Osteocyte (in vitro differentiated cells): ENCODE data around the gene PPP2R2D. TPM values are rescaled to one million over a fixed set of nuclear protein-coding genes. Genes with fewer than 3 reads are reported as not detected.

ENCODE experiments used
- DNase-seq: peaks from one replicate; pipeline ENCODE4 v3.0.0; 2021; ENCODE audit warnings: mixed read lengths; ENCODE audit not compliant: unreplicated experiment; ENCODE audit errors: extremely low spot score
- H3K27ac Mint-ChIP-seq: one replicate; pipeline ENCODE4 v1.8.0; 2021; ENCODE audit warnings: mild to moderate bottlenecking, mixed read lengths; ENCODE audit not compliant: unreplicated experiment
- H3K27me3 Mint-ChIP-seq: one replicate; pipeline ENCODE4 v1.8.0; 2021; ENCODE audit warnings: mixed read lengths; ENCODE audit not compliant: unreplicated experiment
- H3K36me3 Mint-ChIP-seq: one replicate; pipeline ENCODE4 v1.8.0; 2021; ENCODE audit warnings: mixed read lengths; ENCODE audit not compliant: unreplicated experiment
- H3K4me1 Mint-ChIP-seq: one replicate; pipeline ENCODE4 v1.8.0; 2021; ENCODE audit warnings: mixed read lengths; ENCODE audit not compliant: unreplicated experiment
- H3K4me3 Mint-ChIP-seq: one replicate; pipeline ENCODE4 v1.8.0; 2021; ENCODE audit warnings: mild to moderate bottlenecking, moderate library complexity, mixed read lengths; ENCODE audit not compliant: unreplicated experiment
- H3K9me3 Mint-ChIP-seq: one replicate; pipeline ENCODE4 v1.8.0; 2021; ENCODE audit warnings: mixed read lengths; ENCODE audit not compliant: unreplicated experiment
- total RNA-seq: library from RNA; stranded (reverse); gene quantifications from 2 replicates; pipeline ENCODE4 v1.2.1, GENCODE V29; 2021
- TF ChIP-seq, protein P1 (sequence below): fragments of 200-600 bp; sonication (generic); IDR thresholded peaks from 2 replicates; pipeline ENCODE4 v1.5.0; 2021; ENCODE audit warnings: antibody characterized with exemption, mild to moderate bottlenecking, moderate library complexity

The PPP2R2D gene
- total RNA-seq, 1 donor from 2014 or later = 28.9 TPM

DNA sequence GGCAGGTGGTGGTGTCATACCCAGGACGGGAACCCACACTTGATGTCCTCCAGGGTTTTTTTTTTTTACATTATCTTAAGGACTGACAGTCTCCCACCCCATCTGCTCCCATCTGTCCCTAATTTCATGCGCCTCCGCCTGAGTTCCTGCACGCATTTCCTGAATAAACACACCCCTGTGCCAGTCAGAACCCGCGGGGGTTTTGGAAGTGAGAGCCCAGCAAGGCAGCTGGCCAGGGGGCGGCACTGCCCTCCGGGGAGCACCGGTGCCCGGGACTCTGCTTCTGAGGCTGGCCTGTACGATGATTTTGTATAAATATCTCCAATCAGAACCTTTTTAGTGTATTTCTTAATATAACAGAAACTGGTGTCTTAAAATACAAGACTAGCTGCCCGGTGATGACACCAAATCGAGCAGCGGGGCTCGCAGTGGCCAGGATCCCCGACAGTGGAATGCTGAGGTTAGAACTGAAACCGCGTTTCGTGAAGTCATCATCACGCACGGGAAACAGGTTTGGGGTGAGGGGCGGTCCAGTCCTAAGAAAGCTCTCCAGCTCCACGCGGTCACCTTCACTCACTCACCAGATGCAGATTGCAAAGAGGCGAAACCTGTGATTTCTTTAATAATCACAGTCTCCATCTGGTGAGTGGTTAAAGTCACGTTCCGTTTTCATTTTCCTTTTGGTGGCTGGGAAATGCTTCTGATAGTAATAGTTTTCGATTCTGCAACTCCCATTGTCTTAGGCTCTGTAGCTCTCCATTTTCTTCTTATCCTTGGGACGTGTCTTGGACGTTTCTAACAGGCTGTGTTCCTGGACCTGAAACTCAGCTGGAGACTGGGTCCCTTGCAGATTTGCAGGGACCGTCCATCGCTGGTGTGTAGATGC lies 61.2 kb downstream of the PPP2R2D start:
- Mint-ChIP-seq H3K9me3 (no peaks in the 10 kb centered on the region), H3K4me3 (no peak overlapping the region), H3K27me3 (no peaks in the 10 kb centered on the region), H3K27ac (no peak overlapping the region), H3K36me3 (peaks cover 21% of the 10 kb centered on the region), H3K4me1 (no peaks in the 10 kb centered on the region)
- TF ChIP-seq, protein P1, sequence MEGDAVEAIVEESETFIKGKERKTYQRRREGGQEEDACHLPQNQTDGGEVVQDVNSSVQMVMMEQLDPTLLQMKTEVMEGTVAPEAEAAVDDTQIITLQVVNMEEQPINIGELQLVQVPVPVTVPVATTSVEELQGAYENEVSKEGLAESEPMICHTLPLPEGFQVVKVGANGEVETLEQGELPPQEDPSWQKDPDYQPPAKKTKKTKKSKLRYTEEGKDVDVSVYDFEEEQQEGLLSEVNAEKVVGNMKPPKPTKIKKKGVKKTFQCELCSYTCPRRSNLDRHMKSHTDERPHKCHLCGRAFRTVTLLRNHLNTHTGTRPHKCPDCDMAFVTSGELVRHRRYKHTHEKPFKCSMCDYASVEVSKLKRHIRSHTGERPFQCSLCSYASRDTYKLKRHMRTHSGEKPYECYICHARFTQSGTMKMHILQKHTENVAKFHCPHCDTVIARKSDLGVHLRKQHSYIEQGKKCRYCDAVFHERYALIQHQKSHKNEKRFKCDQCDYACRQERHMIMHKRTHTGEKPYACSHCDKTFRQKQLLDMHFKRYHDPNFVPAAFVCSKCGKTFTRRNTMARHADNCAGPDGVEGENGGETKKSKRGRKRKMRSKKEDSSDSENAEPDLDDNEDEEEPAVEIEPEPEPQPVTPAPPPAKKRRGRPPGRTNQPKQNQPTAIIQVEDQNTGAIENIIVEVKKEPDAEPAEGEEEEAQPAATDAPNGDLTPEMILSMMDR = no peak
- no peak for DNase-seq

DNA sequence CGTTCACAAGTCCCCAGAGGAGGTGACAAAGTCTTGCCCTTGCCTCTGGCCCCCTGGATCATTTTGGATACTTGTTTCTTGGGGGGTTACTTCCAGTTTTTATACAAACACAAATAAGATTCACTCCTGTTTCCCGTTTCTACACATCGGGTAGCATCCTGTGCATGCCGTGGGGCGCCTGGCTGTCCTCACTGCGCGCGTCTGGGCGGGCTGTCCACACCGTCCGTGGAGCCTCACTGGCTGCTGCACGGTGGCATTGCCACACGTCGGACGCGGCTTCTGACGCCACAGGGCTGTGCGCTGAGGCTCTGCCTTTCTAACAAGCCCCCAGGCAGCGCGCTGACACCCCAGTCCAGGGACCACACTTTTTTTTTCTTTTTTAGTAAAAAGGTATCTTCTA lies 62.5 kb downstream of the PPP2R2D start:
- H3K4me3 Mint-ChIP-seq = no peak overlapping the region
- H3K27ac Mint-ChIP-seq = no peak overlapping the region
- H3K9me3 Mint-ChIP-seq = no peaks in the 10 kb centered on the region
- H3K27me3 Mint-ChIP-seq = no peaks in the 10 kb centered on the region
- H3K36me3 Mint-ChIP-seq = peaks cover 18% of the 10 kb centered on the region
- TF ChIP-seq, protein P1 = no peak
- H3K4me1 Mint-ChIP-seq = no peaks in the 10 kb centered on the region
- DNase-seq = no peak

DNA sequence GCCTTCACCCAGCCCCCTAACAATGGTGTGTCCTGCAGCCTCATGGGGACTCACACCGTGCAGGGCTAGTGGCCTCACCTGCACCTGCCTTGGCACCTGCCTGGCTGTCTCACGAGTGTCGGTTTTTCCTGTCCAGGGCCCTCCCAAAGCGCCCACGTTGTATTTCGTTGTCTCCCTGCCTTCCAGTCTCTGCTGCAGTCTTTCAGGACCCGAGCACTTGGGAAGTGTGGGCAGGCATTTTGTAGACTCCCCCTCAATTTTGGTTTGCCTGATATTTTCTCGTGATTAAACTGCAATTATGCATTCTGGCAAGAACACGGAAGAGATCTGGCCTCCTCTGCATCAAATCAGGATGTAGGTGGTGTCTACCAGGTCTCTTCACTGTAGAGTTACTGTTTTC lies 63.0 kb downstream of the PPP2R2D start:
- DNase-seq = no peak
- Mint-ChIP-seq H3K27ac (no peak overlapping the region), H3K27me3 (no peaks in the 10 kb centered on the region), H3K4me3 (no peak overlapping the region), H3K9me3 (no peaks in the 10 kb centered on the region), H3K36me3 (peaks cover 22% of the 10 kb centered on the region), H3K4me1 (no peaks in the 10 kb centered on the region)
- TF ChIP-seq, protein P1 = no peak

DNA sequence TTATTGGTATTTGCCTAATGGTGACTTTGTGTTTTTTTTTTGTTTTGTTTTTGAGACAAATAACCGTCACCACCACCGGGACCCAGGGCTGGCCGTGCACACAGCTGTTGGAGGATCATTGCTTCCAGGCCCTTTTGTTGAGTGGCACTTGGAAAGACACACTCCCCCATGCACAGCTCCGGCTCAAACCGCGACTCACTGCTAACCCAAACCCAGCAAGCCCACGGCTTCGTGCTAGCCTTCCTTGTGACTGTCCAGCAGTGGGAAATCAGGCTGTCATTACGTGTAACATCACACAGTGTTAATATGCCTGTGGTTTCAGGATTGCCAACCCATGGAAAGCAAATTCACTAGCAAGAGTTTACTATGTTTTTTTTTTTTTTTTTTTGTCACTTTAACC lies 63.5 kb downstream of the PPP2R2D start:
- DNase-seq = no peak
- Mint-ChIP-seq H3K27me3 (no peaks in the 10 kb centered on the region), H3K4me3 (no peak overlapping the region), H3K9me3 (no peaks in the 10 kb centered on the region), H3K4me1 (no peaks in the 10 kb centered on the region), H3K27ac (no peak overlapping the region), H3K36me3 (peaks cover 25% of the 10 kb centered on the region)
- TF ChIP-seq, protein P1 = no peak

DNA sequence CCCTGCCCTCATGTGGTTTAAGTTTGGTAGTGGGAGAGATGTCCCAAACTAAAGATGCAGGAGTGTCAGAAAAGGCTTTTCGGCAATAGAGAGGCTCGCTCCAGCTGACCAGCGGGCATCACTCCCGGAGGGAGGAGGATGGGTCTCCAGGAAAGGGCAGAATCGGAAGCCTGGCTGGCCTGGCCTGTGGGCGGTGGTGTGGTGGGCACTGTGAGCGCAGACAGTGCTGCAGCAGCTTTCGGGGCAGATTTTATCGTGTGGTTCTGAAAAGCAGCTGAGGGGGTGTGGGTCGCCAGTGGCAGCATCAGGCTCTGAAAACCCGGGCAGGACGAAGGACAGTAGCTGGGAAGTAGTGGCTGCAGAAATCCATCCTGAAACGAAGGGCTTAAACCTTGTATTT lies 68.1 kb downstream of the PPP2R2D start:
- Mint-ChIP-seq H3K4me3 (no peak overlapping the region), H3K27ac (no peak overlapping the region)

More for the DNA sequence above, 68.1 kb downstream of the PPP2R2D start:
- H3K36me3 Mint-ChIP-seq = peaks cover 30% of the 10 kb centered on the region
- no peaks in the 10 kb centered on the region for H3K9me3 Mint-ChIP-seq
- DNase-seq = no peak
- TF ChIP-seq, protein P1 = no peak
- H3K27me3 Mint-ChIP-seq = no peaks in the 10 kb centered on the region
- peaks cover 20% of the 10 kb centered on the region for H3K4me1 Mint-ChIP-seq
